ENCODE measurements around the gene NTN5.

Gene NTN5

DNA sequence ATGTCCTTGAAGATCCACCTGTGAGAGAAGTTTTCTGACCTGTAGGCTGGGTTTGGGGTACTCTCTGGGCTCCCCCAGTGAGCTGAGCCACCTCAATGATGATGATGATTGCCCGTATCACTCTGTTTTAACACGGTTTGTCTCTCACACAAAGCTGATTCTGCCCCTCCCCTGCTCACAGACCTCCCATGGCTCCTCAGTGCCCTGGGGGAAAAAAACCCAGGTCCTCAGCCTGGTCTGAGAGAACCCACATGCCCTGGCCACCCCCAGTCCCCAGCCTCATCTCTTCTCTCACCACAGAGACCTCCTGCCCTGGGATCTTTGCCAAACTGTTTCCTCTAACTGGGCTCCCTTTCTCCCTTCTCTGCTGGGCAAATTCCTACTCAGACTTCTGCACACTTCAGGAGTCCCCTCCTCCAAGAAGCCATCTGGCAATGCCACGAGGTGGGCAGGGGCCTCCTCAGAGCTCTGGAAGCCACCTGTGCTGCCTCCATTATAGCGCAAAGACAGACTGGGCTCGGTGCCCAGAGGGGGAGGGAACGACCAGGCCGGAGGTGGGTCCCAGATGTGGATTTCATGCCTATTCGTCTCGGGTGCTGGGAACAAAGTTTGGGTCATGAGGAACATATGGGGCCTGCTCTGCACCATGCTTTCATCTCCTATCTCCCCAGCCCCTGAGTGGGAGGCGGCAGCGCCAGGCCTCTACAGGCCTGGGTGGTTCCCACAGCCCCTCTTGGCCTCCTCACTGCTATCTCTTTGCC, 18.3 kb downstream of the NTN5 start:
- DNase-seq (ENCODE audit: low read depth): no peak
- H3K4me3 ChIP-seq (ENCODE audit: low read depth, low read length): no peak overlapping the region
- in situ Hi-C loops (cut with HindIII; ENCODE audit: low sequenced_read_pairs): no loop called here
- TF ChIP-seq, protein P1, sequence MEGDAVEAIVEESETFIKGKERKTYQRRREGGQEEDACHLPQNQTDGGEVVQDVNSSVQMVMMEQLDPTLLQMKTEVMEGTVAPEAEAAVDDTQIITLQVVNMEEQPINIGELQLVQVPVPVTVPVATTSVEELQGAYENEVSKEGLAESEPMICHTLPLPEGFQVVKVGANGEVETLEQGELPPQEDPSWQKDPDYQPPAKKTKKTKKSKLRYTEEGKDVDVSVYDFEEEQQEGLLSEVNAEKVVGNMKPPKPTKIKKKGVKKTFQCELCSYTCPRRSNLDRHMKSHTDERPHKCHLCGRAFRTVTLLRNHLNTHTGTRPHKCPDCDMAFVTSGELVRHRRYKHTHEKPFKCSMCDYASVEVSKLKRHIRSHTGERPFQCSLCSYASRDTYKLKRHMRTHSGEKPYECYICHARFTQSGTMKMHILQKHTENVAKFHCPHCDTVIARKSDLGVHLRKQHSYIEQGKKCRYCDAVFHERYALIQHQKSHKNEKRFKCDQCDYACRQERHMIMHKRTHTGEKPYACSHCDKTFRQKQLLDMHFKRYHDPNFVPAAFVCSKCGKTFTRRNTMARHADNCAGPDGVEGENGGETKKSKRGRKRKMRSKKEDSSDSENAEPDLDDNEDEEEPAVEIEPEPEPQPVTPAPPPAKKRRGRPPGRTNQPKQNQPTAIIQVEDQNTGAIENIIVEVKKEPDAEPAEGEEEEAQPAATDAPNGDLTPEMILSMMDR (IDR thresholded peaks at IDR 0.05; ENCODE audit: low read depth, low read length, missing control alignments): no peak

DNA sequence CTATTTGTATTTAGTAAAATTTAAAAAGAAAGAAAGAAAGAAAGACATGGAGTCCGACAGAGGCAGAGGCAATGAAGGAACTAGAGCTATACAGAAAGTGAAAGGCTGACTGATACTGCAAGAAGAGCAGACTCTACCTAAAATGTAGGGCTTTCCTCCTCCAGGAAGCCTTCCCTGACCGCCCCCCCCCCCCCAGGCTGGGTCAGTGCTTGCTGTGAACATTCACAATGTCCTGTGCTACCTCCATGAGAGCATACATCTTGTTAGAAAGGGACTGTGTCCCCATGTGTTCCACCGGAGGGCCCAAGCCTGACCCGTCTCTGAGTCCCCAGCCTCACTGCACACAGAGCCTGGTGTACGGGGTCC, 21.2 kb downstream of the NTN5 start:
- in situ Hi-C loops (cut with HindIII; ENCODE audit: low sequenced_read_pairs): no loop called here
- H3K4me3 ChIP-seq (ENCODE audit: low read depth, low read length): no peak overlapping the region
- no peak for DNase-seq (ENCODE audit: low read depth)
- TF ChIP-seq, protein P1 (IDR thresholded peaks at IDR 0.05; ENCODE audit: low read depth, low read length, missing control alignments): no peak

DNA sequence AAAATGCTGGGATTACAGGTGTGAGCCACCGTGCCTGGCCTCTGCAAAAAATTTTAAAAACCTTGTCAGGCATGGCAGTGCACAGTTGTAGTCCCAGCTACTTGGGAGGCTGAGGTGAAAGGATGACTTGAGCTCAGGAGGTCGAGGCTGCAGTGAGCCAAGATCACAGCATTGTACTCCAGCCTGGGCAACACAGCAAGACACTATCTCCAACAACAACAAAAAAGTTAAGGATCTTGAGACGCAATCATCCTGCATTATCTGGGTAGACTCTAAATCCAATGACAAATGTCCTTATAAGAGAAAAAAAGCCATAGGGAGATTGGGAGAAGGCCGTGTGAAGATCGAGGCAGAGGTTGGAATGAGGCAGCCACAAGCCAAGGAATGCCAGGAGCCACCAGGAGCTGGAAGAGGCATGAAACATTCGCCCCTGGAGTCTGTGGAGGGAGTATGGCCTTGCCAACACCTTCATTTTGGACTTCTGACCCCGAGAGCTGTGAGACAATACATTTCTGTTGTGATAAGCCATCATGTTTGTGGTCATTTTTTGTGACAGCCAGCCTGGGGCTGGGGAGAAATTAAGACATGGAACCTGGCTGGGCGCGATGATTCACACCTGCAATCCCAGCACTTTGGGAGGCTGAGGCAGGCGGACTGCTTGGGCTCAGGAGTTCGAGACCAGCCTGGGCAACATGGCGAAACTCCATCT, 21.7 kb downstream of the NTN5 start:
- no peak for DNase-seq (ENCODE audit: low read depth)
- TF ChIP-seq, protein P1 (IDR thresholded peaks at IDR 0.05; ENCODE audit: low read depth, low read length, missing control alignments): no peak
- in situ Hi-C loops (cut with HindIII; ENCODE audit: low sequenced_read_pairs): no loop called here
- no peak overlapping the region for H3K4me3 ChIP-seq (ENCODE audit: low read depth, low read length)

DNA sequence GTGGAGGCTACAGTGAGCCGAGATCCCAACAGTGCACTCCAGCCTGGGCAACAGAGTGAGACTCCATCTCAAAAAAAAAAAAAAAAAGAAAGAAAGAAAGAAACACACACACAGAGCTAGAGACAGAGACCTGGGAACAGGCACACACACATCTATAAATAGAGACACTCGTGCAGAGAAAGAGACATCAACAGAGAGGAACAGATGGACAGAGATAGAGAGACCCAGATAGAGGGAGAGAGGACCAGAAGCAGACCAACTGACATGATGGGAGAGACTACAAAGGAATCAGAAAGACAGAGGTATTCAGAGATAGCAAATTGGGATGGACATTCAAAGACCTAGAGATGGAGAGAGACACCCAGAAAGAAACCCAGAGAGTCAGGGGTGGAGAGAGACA, 24.7 kb downstream of the NTN5 start:
- no peak overlapping the region for H3K4me3 ChIP-seq (ENCODE audit: low read depth, low read length)
- DNase-seq (ENCODE audit: low read depth): no peak
- in situ Hi-C loops (cut with HindIII; ENCODE audit: low sequenced_read_pairs): no loop called here
- TF ChIP-seq, protein P1 (IDR thresholded peaks at IDR 0.05; ENCODE audit: low read depth, low read length, missing control alignments): no peak

DNA sequence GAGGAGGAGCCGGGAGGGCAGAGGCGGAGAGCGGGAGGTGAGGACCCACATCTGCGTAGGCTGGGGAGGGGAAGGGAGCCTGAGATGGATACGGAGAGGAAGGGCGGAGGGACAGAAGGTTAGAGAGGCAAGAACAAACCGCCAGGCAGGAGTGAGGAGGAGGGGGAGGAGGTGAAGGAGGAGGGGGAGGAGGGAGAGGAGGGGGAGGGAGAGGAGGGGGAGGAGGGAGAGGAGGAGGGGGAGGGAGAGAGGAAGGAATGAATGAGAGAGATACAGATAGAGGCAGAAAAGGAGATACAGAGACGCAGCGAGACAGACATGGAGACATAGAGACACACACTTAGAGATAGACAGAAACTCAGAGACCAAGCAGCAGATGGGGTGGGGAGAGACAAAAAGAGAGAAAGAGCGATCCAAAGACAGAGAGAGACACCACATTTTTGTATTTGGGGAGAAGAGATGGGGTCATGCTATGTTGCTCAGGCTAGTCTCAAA, 26.0 kb downstream of the NTN5 start:
- no peak for DNase-seq (ENCODE audit: low read depth)
- TF ChIP-seq, protein P1 (IDR thresholded peaks at IDR 0.05; ENCODE audit: low read depth, low read length, missing control alignments): no peak
- peak overlapping the region; percentile 52 for H3K4me3 ChIP-seq (ENCODE audit: low read depth, low read length)
- in situ Hi-C loops (cut with HindIII; ENCODE audit: low sequenced_read_pairs): no loop called here

DNA sequence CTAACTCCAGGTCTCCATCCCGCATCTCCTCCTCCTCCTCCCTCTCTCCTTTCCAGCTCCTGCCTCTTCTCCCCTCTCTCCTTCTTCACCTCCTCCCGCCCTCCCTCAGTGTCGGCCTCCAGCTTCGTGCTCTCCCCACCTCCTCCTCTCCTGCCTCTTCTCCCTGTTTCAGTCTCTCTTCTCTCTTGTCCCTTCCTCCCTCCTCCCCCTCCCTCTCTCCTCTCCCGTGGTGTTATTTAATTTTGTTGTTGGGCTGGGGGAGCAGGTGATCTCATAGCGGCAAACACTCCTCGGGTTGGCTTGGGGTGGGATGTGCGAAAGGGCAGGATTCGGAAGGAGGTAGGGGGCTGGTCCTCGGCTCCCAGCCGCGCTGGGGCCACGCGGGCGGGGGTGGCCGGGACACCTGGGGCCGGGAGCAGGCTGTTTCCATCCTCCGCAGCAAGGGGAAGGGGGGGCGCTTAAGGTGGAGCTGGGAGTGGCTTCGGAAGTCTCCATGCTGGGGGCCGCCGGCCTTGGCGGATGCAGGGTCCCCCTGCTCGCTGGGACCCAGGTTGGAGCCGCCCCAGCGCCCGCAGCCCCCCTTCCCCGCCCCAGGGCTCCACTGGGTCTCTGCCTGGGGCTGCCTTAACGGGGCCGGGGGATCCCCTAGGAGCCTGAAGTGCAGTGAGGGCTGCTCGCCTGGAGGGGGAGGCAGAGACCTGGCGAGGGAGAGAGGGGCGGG, 26.7 kb downstream of the NTN5 start, which contains the start of gene CA11:
Gene CA11, minus strand, starts transcription at position 187 of the 721 bp plus-strand sequence. CDS start 555 bp downstream, outside the sequence.
- peak within 1 kb of the TSS; percentile 52 for H3K4me3 ChIP-seq (ENCODE audit: low read depth, low read length)
- in situ Hi-C loops (cut with HindIII; ENCODE audit: low sequenced_read_pairs): no loop called here
- TF ChIP-seq, protein P1 (IDR thresholded peaks at IDR 0.05; ENCODE audit: low read depth, low read length, missing control alignments): peak; percentile 76
- no peak for DNase-seq (ENCODE audit: low read depth)

Measured in astrocyte of the cerebellum (primary cell).